Measurements from ENCODE around the gene PAK6. TPM values are rescaled to one million over a fixed set of nuclear protein-coding genes. Genes with fewer than 3 reads are reported as not detected.

PAK6 gene
- total RNA-seq, 4 donors from 2014 or later: 0.72 to 1.5 TPM; not detected in 2

DNA sequence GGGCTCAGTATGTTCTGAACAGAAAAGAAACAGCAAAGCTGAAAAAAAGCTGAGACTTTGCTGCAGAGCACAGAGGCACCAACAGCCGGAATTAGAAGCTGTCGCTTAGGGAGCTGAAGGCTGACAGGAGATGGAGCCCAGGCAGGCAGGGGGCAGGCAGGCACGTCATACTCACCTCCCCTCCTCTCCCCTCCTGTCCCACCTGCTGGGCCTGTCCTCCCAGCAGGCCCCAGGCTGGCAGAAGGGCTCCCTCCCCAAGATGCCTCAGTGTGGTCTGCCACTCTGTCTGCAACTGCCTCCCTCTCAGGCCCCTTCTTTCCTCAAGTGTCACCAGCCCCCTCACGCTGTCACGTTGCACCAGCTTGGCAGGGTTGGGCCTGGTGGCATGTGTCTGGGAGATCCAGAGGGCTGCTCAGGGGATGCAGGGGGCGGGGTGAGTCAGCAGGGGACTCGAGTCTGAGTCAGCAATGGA lies 47.2 kb downstream of the PAK6 start:
- DNase-seq (ENCODE audit: low spot score): no peak
- TF ChIP-seq, protein P1, sequence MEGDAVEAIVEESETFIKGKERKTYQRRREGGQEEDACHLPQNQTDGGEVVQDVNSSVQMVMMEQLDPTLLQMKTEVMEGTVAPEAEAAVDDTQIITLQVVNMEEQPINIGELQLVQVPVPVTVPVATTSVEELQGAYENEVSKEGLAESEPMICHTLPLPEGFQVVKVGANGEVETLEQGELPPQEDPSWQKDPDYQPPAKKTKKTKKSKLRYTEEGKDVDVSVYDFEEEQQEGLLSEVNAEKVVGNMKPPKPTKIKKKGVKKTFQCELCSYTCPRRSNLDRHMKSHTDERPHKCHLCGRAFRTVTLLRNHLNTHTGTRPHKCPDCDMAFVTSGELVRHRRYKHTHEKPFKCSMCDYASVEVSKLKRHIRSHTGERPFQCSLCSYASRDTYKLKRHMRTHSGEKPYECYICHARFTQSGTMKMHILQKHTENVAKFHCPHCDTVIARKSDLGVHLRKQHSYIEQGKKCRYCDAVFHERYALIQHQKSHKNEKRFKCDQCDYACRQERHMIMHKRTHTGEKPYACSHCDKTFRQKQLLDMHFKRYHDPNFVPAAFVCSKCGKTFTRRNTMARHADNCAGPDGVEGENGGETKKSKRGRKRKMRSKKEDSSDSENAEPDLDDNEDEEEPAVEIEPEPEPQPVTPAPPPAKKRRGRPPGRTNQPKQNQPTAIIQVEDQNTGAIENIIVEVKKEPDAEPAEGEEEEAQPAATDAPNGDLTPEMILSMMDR (IDR thresholded peaks at IDR 0.05): no peak
- ATAC-seq (ENCODE audit: low FRiP score): no peak

DNA sequence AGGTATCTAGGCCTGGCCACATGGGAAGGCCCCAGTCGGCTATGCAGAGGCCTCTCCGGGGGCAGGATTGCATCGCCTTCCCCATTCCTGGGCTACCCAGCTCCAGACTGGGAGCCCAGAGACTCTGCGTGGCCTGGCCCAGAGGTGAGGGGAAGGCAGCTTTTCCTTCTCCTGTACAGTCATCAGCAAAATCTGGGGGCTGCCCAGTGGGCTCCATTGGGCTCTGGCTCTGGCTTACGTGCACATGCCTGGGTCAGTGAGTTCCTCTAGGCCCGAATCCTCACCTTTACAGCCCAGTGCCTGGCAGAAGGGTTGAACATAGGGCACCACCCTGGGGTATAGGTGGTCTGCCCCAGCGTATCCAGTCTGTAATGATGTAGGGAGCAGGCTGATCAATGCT lies 47.9 kb downstream of the PAK6 start:
- DNase-seq (ENCODE audit: low spot score): no peak
- no peak for ATAC-seq (ENCODE audit: low FRiP score)
- TF ChIP-seq, protein P1 (IDR thresholded peaks at IDR 0.05): no peak

DNA sequence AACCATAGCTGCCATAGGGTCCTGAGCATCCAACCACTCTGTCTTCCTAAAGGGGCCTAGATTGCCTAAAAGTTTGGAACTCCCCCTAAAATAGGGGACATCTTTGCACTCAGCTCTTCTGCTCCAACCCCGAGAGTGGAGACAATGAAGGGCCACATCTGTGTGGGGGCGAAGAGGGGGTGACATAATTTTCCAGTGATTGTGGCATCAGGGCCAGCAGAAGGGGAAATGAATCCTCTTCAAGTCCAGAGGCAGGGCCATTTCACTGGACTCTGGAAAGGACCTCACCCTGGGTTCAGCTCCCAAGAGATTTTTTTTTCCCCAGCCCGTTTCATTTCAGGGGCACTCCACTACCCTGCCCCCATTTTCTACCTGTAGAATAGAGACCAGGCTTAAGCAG lies 48.6 kb downstream of the PAK6 start:
- DNase-seq (ENCODE audit: low spot score): no peak
- no peak for ATAC-seq (ENCODE audit: low FRiP score)
- TF ChIP-seq, protein P1 (IDR thresholded peaks at IDR 0.05): no peak

DNA sequence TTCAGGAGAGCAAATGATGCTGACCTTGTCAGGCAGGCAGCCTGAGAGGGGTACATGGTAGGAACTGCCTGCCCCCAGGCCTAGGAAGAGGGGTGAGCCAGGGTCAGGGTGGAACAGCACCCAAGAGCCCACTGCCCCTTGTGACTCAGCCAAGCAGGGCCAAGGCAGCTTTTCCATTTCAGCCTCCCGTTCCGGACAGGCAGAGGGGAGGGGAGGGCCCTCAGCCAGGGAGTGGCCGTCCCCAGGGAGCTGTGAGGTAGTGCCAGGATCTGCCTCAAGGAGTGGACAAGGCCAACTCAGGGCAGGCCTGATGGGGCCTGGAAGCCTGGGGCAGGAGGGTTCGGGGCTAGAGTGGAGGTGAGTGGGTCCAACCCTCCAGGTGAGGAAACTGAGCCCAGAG lies 49.1 kb downstream of the PAK6 start:
- TF ChIP-seq, protein P1 (IDR thresholded peaks at IDR 0.05): no peak
- ATAC-seq (ENCODE audit: low FRiP score) (no peak), DNase-seq (ENCODE audit: low spot score) (no peak)

DNA sequence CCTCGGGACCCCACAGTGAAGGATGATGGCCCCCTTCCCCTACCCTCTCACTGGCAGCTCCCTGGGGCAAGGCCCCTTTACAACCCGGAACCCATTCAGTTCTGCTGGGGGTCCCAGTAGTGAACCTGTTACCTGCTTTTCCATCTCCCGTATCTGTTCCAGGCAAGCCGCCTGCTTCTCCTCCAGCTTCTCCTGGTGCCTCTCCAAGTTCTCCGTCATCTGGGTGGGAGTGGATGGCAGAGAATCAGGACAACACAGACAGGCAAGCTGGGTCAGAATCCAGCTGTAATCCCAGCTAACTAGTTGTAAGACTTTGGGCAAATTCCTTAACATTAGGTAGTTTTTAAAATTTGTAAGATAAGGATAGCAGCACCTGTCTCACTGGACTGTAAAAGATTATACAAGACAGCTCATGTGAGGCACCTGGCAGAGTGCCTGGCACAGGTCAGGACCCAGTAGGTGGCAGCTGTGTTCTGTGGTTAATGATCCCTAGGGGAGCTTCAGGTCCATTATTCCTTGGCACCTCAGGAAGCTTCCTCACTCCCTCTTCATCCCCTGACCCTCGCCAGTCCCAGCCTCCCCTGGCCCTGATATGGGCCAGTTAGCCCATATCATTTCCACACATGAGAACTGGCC lies 50.4 kb downstream of the PAK6 start:
- TF ChIP-seq, protein P1 (IDR thresholded peaks at IDR 0.05): no peak
- DNase-seq (ENCODE audit: low spot score): no peak
- ATAC-seq (ENCODE audit: low FRiP score): no peak

DNA sequence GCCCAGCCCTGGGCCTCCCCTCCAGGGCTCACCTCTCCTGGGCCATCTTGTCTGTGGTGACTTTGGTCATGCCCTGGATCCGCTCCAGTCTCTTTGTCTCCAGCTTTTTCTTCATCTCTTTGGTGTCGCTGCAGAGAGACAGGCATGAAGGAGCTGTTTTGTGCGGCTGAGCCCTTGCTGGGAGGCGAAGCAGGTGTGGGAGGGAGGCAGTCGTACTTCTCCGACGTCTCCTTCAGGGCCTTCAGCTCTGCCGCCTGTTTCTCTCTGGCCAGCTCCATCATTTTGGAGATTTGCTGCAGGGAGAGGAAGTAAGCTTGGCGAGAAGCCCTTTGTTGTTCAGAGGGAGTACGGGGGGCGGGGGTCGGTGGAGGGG lies 51.7 kb downstream of the PAK6 start:
- DNase-seq (ENCODE audit: low spot score): no peak
- TF ChIP-seq, protein P1 (IDR thresholded peaks at IDR 0.05): no peak
- ATAC-seq (ENCODE audit: low FRiP score): no peak

DNA sequence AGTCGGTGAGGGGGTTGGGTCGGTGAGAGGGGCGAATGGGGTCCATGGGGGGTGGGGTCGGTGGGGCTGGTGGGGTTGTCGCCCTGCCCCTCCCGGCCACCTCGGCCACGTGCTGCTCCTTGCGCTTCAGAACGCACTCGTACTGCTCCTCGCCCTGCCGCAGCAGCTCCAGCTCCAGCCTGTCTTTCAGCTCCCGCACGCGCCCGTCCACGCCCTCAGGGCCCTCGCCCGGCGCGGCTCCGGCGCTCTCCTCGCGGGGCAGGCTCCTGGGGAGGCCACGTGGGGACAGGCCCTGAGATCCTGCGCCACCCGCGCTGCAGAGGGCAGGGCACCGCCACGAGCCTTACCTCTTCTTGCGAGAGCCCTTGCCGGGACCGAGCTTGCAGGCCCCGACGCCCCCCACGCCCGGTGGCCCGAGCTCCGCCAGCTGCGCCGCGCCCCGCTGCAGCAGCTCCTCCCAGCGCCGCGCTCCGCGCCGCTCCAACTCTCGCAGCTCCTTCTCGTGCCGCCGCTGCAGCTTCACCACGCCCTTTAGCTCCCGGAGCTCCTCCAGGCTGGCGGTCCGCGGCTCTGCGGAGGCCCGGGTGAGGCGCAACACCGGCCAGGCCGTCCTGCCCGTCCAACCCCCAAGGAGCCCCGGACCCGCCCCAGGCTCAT lies 52.2 kb downstream of the PAK6 start:
- ATAC-seq (ENCODE audit: low FRiP score) (peak; percentile 68), DNase-seq (ENCODE audit: low spot score) (no peak)
- TF ChIP-seq, protein P1 (IDR thresholded peaks at IDR 0.05): no peak

All from omental fat pad (tissue), 4 donors.